ENCODE results near the gene MAD2L1BP.

The MAD2L1BP gene

GRCh38 chr6:43623880-43624785 is 11.5 kb upstream of the MAD2L1BP start:
- H3K36me3 ChIP-seq (replicated peaks), result peaks cover 73% of the 10 kb centered on the region
- DNase-seq, result no peak
- no peak for TF ChIP-seq CTCF (IDR thresholded peaks at IDR 0.05; ENCODE audit: low read depth, low read length, missing control alignments)
- H3K27me3 ChIP-seq (replicated peaks), result no peaks in the 10 kb centered on the region
- no peak overlapping the region for H3K27ac ChIP-seq
- in situ Hi-C loops (cut with HindIII; ENCODE audit: low pct_ligation_motif_present, low sequenced_read_pairs), result no loop called here
- H3K4me3 ChIP-seq (ENCODE audit: low read depth, low read length), result no peak overlapping the region

- DNase-seq, result no peak
- no peak overlapping the region for H3K4me3 ChIP-seq (ENCODE audit: low read depth, low read length)
- TF ChIP-seq CTCF (IDR thresholded peaks at IDR 0.05; ENCODE audit: low read depth, low read length, missing control alignments), result no peak
- no peaks in the 10 kb centered on the region for H3K27me3 ChIP-seq (replicated peaks)
- in situ Hi-C loops (cut with HindIII; ENCODE audit: low pct_ligation_motif_present, low sequenced_read_pairs), result no loop called here
- peaks cover 68% of the 10 kb centered on the region for H3K36me3 ChIP-seq (replicated peaks)
- no peak overlapping the region for H3K27ac ChIP-seq
Observed at GRCh38 chr6:43624786-43625288, 10.8 kb upstream of the MAD2L1BP start.

- Histone ChIP-seq H3K36me3 (replicated peaks) (peaks cover 63% of the 10 kb centered on the region), H3K27ac (no peak overlapping the region), H3K27me3 (replicated peaks) (no peaks in the 10 kb centered on the region), H3K4me3 (ENCODE audit: low read depth, low read length) (no peak overlapping the region)
- in situ Hi-C loops (cut with HindIII; ENCODE audit: low pct_ligation_motif_present, low sequenced_read_pairs), result no loop called here
- TF ChIP-seq CTCF (IDR thresholded peaks at IDR 0.05; ENCODE audit: low read depth, low read length, missing control alignments), result no peak
- DNase-seq, result no peak
Observed at GRCh38 chr6:43625393-43625992, 10.1 kb upstream of the MAD2L1BP start.

- TF ChIP-seq CTCF (IDR thresholded peaks at IDR 0.05; ENCODE audit: low read depth, low read length, missing control alignments), result no peak
- peak; percentile 97 for DNase-seq
- peak overlapping the region; percentile 86 for H3K27ac ChIP-seq
- peaks cover 46% of the 10 kb centered on the region for H3K36me3 ChIP-seq (replicated peaks)
- no peaks in the 10 kb centered on the region for H3K27me3 ChIP-seq (replicated peaks)
- in situ Hi-C loops (cut with HindIII; ENCODE audit: low pct_ligation_motif_present, low sequenced_read_pairs), result no loop called here
- H3K4me3 ChIP-seq (ENCODE audit: low read depth, low read length), result peak overlapping the region; percentile 29
Observed at GRCh38 chr6:43627008-43627825, 8.4 kb upstream of the MAD2L1BP start.

GRCh38 chr6:43628393-43629103 is 7.1 kb upstream of the MAD2L1BP start:
- peak overlapping the region; percentile 91 for H3K4me3 ChIP-seq (ENCODE audit: low read depth, low read length)
- DNase-seq, result peak; percentile 42
- peaks cover 32% of the 10 kb centered on the region for H3K36me3 ChIP-seq (replicated peaks)
- no peak for TF ChIP-seq CTCF (IDR thresholded peaks at IDR 0.05; ENCODE audit: low read depth, low read length, missing control alignments)
- no peaks in the 10 kb centered on the region for H3K27me3 ChIP-seq (replicated peaks)
- in situ Hi-C loops (cut with HindIII; ENCODE audit: low pct_ligation_motif_present, low sequenced_read_pairs), result no loop called here
- H3K27ac ChIP-seq, result peak overlapping the region; percentile 89
